ENCODE measurements around the gene FCHSD2.
"Not testable (repeated sequence)": the region's sequence is repeated elsewhere in the genome, so short reads cannot be mapped to it uniquely, and the experiment has no call there.

FCHSD2 gene

DNA sequence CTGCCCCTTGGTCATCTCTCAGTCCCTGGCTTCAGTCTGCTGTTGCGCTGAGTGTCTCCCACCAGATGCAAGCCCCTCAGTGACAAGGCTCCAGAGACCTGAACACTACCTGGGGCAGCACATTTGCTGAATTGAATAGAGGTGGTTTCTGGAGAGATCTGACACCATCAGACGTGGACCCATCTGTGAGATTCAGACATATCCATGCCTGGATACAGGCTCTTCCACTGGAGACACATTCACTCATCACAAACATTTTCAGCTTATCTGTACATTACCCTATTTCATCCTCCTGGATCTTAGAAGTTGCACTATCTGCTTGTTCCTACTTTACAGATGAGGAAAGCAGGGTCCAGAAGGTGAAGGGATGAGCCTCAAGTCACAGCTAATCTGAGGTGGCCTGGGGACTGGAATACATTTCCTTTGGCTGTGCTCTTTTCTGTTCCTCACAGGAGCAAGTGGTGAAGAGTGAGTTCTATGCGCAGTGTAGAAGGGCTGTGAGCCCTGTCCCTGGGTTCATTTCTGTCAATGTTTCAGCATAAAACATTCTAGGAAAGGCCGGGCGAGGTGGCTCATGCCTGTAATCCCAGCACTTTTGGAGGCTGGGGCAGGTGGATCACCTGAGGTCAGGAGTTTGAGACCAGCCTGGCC lies 308.9 kb downstream of the FCHSD2 start:
- DNase-seq: no peak

DNA sequence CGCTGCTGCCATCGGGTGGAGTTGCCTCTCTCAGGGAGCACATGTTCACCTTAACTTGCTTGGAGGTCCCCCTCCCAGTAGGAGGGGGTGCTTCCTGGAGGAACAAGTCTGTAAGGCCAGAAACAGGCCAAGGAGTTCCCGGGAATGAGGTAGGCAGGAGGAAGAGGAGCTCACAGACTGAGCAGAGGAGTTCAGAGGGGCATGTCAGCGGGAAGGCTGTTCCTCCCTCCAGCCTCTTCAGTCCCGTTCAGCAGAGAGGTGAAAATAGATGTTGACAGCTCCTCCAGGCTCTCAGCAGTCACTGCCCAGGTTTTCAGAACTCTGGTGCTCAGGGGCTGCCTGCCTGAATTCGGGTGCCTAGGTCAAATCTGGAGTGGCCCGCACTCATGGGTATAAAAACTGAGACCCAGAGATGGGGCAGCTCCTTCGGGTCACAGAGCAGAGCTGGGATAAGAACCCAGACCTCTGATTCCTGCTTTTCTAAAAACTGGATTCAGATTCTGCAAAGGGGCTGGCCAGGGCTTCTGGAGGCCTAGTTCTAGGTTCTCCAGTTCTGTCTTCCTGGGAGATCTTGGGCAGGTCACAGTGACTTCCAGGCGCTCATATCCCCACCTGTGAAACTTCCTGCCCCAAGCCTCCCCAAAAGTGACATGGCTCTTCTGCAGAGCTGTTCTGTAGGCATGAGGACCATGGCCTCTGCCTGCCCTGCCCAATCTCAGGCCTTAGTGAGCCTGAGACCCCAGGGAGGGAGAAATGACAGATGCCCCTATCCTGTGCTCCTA lies 309.6 kb downstream of the FCHSD2 start:
- no peak for DNase-seq

DNA sequence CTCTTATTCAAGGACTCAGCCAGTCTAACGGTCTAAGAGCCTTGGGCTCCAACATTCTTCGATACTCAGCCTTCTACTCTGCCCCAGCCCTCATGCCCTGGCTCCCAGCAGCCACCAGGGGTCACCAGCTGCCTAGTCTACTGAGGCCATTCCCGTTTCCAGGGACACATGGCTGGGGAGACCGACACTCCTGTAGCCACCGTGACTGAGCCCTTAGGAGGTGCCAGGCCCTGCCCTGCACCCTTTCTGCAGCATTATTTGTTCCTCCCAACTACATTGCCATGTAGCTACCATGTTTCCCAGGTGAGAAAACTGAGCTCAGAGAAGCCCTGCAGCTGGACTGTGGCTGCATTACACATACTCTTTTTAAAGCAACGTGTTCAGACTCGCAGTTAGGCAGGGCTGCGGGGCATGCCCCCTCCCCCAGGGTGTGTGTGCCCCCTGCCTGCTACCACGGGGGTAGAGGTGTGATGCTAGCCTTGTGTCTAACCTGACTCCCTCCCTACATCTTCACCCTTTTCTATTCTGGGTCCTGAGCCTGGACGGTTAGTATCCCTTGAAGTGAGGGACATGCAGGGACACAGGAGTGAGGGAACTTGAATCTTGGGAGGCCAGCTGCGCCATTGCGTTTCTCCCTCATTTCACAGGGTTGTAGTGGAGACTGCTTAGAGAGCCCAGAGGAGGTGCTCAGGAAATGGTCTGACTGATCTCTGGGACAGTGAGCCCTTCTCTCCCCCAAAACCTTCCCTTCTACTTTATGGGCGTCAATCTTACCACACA lies 310.4 kb downstream of the FCHSD2 start:
- DNase-seq: peak in 11 of 14 donors; percentile 52 to 84 (median 72)

DNA sequence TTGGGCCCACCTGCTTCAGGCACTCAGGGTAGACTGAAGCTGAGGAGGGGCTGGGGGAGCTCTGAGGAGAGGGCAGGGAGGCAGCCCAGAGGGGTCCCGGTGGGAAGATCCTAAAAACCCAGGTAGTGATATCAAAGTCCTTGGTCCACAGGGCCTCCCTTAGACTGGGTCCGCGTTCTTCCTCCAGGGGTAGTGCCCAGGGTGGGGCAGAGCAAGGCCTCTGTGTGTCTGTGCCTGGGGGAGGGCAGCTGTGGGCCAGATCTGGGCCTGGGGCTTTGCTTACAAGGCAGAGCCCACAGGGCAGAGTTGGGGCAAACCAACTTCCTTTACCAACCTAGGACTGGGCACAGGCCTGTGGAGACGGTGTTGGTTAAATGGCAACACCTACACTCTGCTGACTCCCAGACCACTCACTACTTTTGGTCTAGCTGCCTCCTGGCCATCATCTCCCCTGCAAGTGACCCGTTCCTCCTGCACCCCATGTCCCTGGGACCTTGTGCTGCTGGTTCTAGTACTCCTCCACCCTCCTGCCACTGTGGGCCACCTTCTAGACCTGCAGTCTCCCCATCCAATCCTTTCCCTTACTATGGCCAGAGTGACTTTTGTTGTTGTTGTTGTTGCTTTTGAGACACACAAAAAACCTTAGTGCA lies 312.1 kb downstream of the FCHSD2 start:
- DNase-seq: no peak

- DNase-seq: no peak
These were observed 312.9 kb downstream of the FCHSD2 start for GRCh38 chr11:72829178-72829577.

DNA sequence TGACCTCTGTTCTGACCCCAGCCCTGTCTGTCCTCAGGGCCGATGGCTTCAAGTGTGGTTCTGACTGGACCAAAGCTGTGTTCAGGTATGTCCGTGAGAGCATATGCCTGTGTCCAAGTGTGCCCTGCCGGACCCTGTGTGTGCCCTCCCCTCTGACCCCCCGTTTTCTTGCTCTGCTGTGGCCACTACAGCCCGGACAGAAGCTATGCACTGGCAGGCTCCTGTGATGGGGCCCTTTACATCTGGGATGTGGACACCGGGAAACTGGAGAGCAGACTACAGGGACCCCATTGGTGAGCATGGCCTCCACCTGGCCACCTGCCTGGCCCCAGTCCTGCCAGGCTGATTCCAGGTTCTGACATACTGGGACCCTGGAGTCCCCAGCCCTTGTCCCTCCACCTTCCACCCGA lies 313.4 kb downstream of the FCHSD2 start:
- DNase-seq: no peak

DNA sequence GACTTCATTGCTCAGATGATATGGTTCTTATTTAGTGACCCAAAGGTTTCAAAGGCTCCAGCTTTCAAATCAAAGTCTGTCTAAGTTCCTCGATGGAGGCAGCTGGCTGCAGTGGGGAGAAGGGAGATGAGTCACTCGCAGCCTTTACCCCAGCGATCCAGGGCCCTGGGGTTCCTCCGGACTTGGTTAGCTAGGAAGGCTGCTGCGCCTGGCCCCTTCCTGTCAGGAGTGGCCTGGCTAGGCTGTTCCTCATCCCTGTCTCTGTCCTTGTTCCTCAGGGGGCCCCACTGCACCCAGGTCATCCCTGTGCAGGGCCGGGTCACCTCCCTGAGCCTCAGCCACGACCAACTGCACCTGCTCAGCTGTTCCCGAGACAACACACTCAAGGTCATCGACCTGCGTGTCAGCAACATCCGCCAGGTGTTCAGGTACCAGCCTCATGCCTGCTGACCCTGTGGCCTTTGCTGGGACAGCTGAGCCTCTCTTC lies 314.0 kb downstream of the FCHSD2 start:
- no peak for DNase-seq

- not testable (repeated sequence) for DNase-seq
These were observed 314.5 kb downstream of the FCHSD2 start for GRCh38 chr11:72827656-72828055.

DNA sequence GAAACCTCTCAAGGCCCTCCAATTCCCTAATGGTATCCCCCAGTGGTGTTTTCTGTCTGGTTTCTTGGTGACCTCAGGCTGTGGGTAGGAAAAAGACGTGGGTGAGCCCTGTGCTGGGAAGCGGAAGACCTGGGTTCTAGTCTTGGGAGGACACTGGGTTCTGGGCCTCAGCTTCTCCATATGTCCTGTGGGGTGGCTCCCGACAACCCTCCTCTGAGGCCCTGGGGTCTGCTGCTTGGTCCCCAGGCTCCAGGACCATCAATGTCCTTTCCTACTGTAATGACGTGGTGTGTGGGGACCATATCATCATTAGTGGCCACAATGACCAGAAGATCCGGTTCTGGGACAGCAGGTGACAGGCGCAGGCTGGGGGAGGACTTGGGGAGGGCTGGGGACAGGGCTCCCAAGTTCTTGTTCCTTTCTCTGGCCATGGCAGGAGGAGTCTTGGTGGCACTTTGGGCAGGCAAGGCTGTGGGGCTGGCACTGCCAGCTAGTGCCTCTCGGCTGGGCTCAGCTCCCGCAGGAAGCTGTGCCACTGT lies 315.1 kb downstream of the FCHSD2 start:
- DNase-seq: no peak

DNA sequence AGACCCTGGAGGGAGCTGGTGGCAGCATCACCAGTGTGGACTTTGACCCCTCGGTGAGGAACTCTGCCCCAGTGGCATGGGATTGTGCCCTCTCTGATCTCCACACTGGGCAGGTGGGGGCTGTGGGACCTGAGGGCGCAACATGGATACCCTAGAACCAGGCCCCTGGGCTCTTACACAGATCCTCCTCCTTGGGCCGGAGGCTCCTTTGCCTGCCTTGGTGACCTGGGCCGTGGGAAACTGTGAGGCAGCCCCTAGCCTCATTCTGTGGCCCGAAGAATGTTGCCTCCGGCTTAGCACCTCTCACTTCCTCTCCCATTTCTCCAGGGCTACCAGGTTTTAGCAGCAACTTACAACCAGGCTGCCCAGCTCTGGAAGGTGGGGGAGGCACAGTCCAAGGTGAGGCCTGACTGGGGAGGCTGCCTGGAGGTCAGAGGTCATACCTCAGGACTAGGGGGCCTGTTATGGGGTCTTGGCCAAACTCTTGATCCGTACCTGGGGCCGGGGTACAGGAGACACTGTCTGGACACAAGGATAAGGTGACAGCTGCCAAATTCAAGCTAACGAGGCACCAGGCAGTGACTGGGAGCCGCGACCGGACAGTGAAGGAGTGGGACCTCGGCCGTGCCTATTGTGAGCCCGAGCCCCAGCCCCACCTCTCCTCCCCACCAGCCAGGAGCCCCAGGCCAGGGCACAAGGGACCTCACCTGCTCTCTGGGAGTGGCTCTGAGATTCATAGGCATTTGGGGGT lies 315.8 kb downstream of the FCHSD2 start:
- DNase-seq: no peak

DNA sequence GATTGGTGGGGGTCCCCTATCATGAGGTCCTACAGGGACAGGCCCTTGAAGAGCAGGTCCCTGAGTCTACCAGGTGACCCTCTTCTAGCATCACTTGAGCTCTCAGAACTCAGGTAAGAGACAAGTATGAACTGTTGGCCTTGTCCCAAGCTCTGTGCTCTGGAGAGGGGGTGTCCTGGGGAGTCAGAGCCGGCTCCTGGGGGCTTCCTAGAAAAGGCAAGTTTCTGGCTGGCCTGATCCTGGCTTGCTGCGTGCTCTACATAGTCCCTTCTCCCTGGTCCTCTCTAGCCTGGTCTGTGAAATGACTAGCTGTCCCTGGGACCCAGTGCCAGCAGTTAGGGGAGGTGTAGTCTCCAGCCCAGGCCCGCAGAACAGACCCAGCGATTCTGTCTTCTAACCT lies 316.5 kb downstream of the FCHSD2 start:
- DNase-seq: no peak

DNA sequence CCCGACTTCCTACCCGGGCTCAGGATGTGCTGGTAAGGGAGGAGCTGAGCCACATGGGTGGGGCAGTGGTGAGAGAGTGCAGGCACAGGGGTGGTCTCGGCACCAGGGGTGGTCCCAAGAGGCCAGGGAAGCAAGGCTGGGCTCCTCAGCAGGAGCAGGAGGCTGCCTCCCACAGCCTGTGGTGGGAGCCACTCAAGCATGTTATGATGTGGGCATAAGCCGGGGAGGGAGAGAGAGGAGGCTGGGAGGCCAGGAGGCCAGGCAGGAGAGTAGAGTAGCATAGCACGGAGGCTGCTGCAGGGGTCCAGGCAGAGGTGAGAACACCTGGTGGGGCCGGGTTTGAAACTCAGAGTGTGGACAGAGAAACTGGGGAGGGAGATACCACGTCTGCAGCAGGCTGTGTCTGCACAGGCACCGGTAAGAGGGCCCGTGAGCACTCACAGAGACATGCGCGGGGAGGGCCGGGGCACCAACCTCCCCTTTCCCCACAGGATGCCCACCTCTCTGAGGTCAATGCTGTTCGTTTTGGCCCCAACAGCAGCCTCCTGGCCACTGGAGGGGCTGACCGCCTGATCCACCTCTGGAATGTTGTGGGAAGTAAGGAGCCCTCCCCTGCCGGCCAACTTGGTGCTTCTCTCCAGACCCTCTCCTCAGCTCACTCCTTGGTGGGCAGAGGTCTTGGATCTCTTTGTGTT lies 317.2 kb downstream of the FCHSD2 start:
- DNase-seq: no peak

GRCh38 chr11:72824020-72824419 lies 318.1 kb downstream of the FCHSD2 start:
- peak in 1 of 14 donors; percentile 5 for DNase-seq

DNA sequence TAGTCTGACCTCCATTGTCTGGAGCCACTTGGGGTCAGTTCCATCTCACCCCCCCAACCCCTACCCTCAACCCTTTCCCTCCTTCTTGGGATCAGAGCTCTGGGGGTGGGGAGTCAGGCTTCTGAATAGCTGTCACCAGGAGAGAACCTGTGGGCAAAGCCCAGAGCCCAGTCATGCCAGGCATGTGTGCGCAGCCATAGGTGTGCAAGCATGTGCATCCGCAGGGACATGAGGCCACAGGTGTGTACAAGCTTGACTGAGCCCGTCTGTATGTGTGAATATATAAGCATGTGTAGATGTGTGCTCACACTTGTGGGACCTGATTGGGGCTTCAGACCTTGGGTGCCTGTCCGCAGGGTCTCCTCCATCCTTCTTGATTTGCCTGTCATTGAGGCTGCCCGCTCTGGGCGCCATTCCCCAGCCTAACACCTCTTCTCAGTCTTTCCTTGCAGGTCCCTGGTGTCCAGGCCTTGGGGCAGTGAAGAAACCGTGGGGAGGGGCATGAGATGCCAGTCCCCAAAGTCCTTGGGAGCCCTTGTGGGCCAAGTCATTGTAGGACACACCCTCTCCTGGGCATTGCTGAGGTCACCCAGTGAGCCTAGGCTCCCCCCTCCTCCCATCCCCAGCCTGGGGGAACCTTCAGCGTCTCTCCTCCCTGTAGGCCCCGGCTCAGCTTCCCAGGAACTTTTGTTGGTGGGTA lies 318.9 kb downstream of the FCHSD2 start:
- DNase-seq: no peak

DNA sequence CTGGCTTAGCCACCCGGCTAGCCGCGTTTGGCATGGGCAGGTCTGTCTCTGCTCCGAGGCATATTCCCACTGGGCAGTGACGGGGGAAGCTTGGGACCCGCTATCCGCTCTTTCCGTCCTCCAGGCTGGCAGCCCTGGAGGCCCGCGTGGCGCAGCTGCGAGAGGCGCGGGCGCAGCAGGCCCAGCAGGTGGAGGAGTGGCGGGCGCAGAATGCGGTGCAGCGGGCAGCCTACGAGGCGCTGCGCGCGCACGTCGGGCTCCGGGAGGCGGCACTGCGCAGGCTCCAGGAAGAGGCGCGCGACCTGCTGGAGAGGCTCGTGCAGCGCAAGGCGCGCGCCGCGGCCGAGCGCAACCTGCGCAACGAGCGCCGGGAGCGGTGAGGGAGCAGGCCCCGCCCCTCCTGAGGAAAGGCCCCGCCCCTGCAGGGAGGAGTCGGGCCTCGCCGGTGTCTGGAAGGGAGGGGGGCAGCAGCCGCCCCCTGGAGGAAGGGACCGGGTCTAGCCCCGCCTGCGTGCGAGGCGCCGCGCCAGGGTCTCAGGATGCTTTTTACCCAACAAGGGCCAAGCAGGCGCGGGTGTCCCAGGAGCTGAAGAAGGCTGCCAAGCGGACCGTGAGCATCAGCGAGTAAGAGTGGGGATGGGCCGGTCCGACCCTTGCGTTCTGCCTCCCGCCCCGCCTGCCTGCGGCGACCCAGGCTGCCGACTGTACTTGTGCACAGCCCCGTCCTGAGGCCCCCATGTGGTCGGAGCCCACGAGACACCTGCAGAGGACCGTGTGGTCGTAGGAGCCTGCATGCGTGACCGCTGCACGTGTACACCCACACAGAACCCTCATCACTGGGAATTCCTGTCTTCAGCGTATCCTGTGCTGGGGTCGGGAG lies 320.0 kb downstream of the FCHSD2 start:
- DNase-seq: peak in 13 of 14 donors; percentile 42 to 90 (median 74)

DNA sequence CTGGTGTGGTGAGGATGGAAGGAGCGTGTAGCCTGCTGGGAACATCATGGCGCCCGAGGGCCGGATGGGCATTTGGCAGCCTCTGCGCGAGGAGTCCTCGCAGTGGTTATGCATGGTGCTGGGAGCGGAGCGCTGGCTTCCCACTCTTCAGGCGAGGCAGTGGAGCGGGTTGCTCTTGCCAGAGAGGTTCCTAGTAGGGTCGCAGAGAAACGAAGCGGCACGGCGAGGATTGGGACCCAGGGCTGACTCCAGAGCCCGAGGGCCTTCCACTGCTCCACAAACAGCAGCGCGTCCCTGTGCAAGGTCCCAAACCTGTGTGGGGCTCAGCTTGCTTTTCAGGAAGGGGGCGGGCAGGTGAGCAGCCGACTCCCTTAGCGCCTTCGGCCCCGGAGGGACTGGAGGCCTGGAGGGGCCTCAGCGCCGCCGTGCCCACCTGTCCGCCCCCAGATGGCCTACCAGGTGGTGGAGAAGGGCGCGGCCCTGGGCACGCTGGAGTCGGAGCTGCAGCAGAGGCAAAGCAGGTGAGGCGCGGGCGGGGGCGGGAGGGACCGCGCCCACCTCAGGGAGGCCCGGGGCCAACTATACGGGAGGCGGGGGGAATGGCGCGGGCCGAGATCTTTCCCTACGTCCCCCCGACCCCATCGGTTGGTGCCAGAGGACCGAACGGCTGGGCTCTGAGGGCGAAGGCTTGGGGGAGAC lies 320.7 kb downstream of the FCHSD2 start:
- DNase-seq: peak in 1 of 14 donors; percentile 69

- no peak for DNase-seq
These were observed 321.5 kb downstream of the FCHSD2 start for GRCh38 chr11:72820439-72821139.

DNA sequence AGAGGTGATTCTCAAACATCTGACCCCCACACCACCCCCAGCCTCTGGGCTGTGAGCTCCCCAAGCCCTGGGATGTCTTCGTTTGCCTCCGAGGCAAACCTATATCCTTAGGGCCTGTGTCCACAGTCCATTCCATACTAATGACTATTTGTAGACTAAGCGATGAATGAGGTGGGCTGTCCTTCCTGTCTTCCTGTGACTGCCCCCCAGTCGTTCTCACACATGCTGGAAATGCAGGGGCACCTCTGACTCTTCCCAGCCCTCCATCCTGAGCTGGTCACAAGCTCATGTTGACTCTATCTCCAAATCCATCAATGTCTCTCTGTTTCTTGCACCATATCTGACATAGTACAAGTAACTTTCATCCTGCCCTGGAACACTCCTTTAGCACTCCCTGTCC lies 323.1 kb downstream of the FCHSD2 start:
- DNase-seq: no peak
